Measurements from ENCODE around the gene PBRM1.

Gene PBRM1

DNA sequence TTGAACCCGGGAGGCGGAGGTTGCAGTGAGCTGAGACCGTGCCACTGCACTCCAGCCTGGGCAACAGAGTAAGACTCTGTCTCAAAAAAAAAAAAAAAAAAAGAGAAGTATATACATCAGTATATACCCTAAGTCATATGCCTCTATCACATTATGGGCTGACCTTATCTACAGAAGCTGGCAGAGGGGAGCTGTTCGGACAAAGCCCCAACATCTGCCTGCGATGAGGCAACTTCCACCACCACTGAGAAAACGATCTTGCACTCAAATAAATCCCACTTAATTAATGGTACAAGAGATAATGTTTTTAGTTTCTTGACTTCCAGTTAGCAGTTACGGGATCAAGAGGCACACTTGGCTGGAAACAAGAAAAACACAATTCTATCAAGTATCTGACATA, 17.6 kb upstream of the PBRM1 start:
- H3K27ac ChIP-seq: peak overlapping the region in 1 of 2 donors; percentile 22
- TF ChIP-seq, protein P1, sequence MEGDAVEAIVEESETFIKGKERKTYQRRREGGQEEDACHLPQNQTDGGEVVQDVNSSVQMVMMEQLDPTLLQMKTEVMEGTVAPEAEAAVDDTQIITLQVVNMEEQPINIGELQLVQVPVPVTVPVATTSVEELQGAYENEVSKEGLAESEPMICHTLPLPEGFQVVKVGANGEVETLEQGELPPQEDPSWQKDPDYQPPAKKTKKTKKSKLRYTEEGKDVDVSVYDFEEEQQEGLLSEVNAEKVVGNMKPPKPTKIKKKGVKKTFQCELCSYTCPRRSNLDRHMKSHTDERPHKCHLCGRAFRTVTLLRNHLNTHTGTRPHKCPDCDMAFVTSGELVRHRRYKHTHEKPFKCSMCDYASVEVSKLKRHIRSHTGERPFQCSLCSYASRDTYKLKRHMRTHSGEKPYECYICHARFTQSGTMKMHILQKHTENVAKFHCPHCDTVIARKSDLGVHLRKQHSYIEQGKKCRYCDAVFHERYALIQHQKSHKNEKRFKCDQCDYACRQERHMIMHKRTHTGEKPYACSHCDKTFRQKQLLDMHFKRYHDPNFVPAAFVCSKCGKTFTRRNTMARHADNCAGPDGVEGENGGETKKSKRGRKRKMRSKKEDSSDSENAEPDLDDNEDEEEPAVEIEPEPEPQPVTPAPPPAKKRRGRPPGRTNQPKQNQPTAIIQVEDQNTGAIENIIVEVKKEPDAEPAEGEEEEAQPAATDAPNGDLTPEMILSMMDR (IDR thresholded peaks at IDR 0.05): no peak
- no peak overlapping the region for H3K4me3 ChIP-seq
- no peak for DNase-seq (ENCODE audit: low spot score)

GRCh38 chr3:52697632-52697965, 11.9 kb upstream of the PBRM1 start:
- Histone ChIP-seq H3K27ac (no peak overlapping the region), H3K4me3 (no peak overlapping the region)
- DNase-seq (ENCODE audit: low spot score): no peak
- TF ChIP-seq, protein P1 (IDR thresholded peaks at IDR 0.05): no peak

DNA sequence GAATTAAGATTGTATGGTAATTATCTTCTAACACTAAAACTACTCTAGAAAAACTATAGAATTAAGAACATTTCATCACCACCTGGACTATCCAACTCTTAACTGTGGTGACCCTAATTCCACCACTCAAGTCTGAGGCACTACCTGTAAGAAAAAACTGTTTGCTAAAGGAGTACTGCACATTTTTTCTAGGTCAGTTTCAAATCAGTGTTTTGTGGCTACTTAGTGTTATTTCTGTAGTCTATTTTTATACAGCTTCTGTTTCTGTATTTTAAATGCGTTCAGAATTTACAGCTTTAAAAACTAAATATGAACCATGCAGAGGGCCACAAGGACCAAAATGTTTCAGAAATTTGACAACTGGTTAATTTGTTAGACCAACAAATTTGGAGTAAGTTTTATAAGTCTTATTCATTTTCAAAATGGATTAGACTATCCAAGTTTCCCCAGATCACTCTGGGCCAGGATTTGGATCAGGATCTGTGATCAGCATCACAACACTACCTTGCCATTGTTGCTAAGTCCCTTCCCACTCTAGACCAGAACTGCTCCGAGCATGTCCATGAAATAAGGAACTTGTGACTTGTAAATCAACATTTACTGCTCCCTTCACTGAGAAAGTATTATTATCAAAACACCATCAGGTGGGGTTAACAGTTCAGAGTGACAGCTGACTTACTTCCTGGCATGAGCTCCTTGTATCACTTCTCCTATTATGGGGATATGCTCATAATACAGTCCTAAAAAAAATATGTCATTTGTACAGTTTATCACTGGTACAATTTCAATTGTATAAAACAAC, 11.3 kb upstream of the PBRM1 start:
- TF ChIP-seq, protein P1 (IDR thresholded peaks at IDR 0.05): no peak
- H3K4me3 ChIP-seq: no peak overlapping the region
- H3K27ac ChIP-seq: no peak overlapping the region
- no peak for DNase-seq (ENCODE audit: low spot score)

DNA sequence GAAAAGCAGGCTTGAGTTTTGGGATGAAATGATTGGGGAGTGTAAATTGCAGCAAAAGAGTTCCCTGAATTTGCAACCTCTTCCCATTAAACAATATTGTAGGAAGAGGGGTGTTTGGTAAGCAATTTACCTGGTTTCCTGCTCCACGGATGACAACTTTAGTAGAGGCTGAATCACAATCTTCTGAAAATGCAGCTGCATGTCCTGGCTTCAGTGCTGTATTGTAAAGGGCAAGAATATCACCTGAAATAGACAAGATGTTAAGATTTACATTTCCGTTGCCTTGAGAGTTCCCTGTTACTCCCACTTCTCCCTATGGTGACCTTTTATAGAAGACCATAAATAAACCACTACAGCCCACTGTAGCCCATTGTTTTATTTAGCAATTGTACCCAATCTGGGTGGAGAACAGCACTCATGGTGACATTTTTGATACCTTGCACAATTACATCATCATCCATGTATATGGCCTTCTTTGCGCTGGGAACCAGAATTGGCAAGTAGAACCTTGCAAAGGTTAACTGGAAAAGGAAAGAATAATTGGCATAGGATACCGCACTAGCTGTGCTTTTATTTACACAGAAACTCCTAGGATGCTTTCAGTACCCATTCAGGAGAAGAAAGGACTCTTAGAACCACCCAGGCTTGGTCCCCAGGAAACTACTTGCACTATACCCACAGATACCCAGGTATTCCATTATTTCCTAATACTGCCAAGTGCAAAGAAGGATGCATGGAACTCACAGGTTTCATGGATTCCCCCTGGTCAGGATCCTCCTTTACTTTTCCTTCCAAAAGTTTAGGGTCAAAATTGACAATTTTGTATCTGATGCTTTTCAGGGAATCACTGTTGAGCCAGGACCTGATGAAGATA, 10.3 kb upstream of the PBRM1 start:
- no peak overlapping the region for H3K27ac ChIP-seq
- TF ChIP-seq, protein P1 (IDR thresholded peaks at IDR 0.05): no peak
- no peak overlapping the region for H3K4me3 ChIP-seq
- DNase-seq (ENCODE audit: low spot score): no peak

DNA sequence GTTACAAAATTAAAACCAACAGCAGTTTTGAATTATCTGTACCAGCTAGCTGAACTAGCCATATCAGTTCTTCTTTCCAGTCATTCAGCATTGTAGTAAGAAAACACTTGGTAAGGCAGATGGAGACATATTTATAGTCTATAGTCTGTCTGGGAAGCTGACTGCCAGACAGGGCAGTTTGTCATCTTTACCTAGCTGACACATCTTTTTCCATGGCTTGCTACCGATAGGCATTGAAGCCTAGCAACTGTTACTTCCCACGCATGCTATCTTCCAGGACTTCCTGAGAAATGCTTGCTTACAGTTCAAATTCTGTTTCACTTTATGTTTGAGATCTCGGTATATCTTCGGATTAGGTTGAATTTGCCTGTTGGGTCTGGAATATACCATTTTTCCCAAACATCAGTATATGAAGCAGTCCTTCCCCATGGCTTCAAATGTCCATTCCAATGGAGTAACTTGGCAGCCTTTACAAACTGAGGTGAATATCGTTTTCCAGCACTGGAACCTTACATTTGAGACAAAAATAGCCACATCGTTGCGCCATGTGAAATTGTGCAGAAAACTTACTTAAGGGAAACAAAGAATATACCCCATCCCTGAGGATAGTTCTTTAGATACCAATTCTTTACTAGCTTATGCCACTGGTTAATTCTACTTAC, 8.9 kb upstream of the PBRM1 start:
- TF ChIP-seq, protein P1 (IDR thresholded peaks at IDR 0.05): no peak
- no peak for DNase-seq (ENCODE audit: low spot score)
- H3K27ac ChIP-seq: no peak overlapping the region
- no peak overlapping the region for H3K4me3 ChIP-seq

DNA sequence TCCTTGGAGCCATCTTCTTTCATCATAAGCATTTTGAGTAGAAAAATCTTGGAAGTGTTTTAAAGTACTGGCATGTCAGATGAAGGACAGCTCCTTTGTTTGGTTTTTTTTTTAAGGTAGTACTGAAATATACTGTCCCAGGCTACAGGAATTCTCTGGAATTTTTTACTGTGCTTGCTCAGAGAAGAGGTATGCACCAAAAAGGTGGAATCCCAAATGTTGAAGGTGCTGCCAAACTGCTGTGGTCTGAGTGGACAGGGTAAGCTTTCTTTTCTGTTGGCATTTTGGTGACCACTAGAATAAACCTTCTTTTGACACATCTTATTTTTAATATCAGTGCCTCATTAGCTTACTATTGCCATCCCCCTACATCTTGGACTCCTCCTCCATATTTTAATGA, 7.4 kb upstream of the PBRM1 start:
- Histone ChIP-seq H3K4me3 (no peak overlapping the region), H3K27ac (no peak overlapping the region)
- TF ChIP-seq, protein P1 (IDR thresholded peaks at IDR 0.05): no peak
- DNase-seq (ENCODE audit: low spot score): no peak
